CD4-positive, CD25-positive, alpha-beta regulatory T cell (primary cell): ENCODE results near the gene GABRR3. TPM values are rescaled to one million over a fixed set of nuclear protein-coding genes. Genes with fewer than 3 reads are reported as not detected.

Experiments
- ATAC-seq, 2 donors: fragments of 150-1000 bp; cut with Tn5 transposase; one replicate each; pipeline ENCODE4 v1.10.0; 2021; ENCODE audit warnings: low read depth in 2 of 2, moderate number of reproducible peaks in 2 of 2, moderate library complexity in 1 of 2
- DNase-seq, 3 donors: peaks; one replicate each; pipeline versions ENCODE4 v3.0.0 to v3.0.0-alpha.2; 2012 to 2022; ENCODE audit warnings: mixed read lengths in 1 of 3
- H3K27ac ChIP-seq: one replicate; pipeline ENCODE4 v1.7.0; 2013; ENCODE audit warnings: mild to moderate bottlenecking, low read length; ENCODE audit not compliant: insufficient read depth, poor library complexity, severe bottlenecking
- H3K27me3 ChIP-seq: one replicate; pipeline ENCODE4 v1.7.0; 2013; ENCODE audit warnings: low read length; ENCODE audit not compliant: control insufficient read depth, insufficient read depth
- H3K36me3 ChIP-seq: one replicate; pipeline ENCODE4 v1.7.0; 2013; ENCODE audit warnings: mild to moderate bottlenecking, low read length, moderate library complexity; ENCODE audit not compliant: control insufficient read depth, insufficient read depth
- H3K4me1 ChIP-seq: 2 replicates; pipeline ENCODE4 v1.7.0; 2013; ENCODE audit warnings: mild to moderate bottlenecking, low read length; ENCODE audit not compliant: insufficient read depth, control insufficient read depth, poor library complexity, severe bottlenecking
- H3K4me3 ChIP-seq: one replicate; pipeline ENCODE4 v1.7.0; 2013; ENCODE audit warnings: low read depth, mild to moderate bottlenecking, low read length, moderate library complexity
- H3K9me3 ChIP-seq, 2 experiments: 1 replicate in 1 of 2; 2 replicates in 1 of 2; pipeline ENCODE4 v1.7.0; 2013; ENCODE audit warnings: low read length in 2 of 2, mild to moderate bottlenecking in 1 of 2, moderate library complexity in 1 of 2; ENCODE audit not compliant: control insufficient read depth in 2 of 2
- H3K27ac Mint-ChIP-seq, 3 donors: one replicate each; pipeline ENCODE4 v1.8.0; 2020 to 2022; ENCODE audit warnings: mild to moderate bottlenecking in 3 of 3, mixed read lengths in 3 of 3, moderate library complexity in 2 of 3
- H3K27me3 Mint-ChIP-seq: one replicate; pipeline ENCODE4 v1.8.0; 2022; ENCODE audit warnings: mild to moderate bottlenecking, mixed read lengths
- H3K36me3 Mint-ChIP-seq: one replicate; pipeline ENCODE4 v1.8.0; 2020; ENCODE audit warnings: mixed read lengths
- H3K4me1 Mint-ChIP-seq, 4 donors: one replicate each; pipeline ENCODE4 v1.8.0; 2020 to 2022; ENCODE audit warnings: mixed read lengths in 4 of 4, mild to moderate bottlenecking in 1 of 4
- H3K4me3 Mint-ChIP-seq, 4 donors: one replicate each; pipeline ENCODE4 v1.8.0; 2020 to 2022; ENCODE audit warnings: mild to moderate bottlenecking in 4 of 4, mixed read lengths in 4 of 4, moderate library complexity in 3 of 4
- H3K9me3 Mint-ChIP-seq, 7 donors: one replicate each; pipeline ENCODE4 v1.8.0; 2020 to 2022; ENCODE audit warnings: mixed read lengths in 7 of 7, mild to moderate bottlenecking in 3 of 7, moderate library complexity in 2 of 7
- polyA plus RNA-seq, 4 donors: library from polyadenylated mRNA; unstranded; fragments of 300-500 nt; fragmentation: Illumina TruSeq; gene quantifications; one replicate each; pipeline ENCODE4 v1.2.3, GENCODE V29; 2021
- total RNA-seq: library from RNA; stranded (reverse); gene quantifications from one replicate; pipeline ENCODE4 v1.2.3, GENCODE V29; 2022

The GABRR3 gene
- total and polyA plus RNA-seq, 5 donors from 2014 or later, result not detected

GRCh38 chr3:97950360-97950759, 84.8 kb downstream of the GABRR3 start:
- H3K27me3 Mint-ChIP-seq, result no peaks in the 10 kb centered on the region
- H3K4me3 ChIP-seq, result no peak overlapping the region
- no peaks in the 10 kb centered on the region for H3K4me1 ChIP-seq
- H3K36me3 Mint-ChIP-seq, result peaks cover 70% of the 10 kb centered on the region
- H3K27me3 ChIP-seq, result no peaks in the 10 kb centered on the region
- H3K9me3 Mint-ChIP-seq, result no peaks in the 10 kb centered on the region
- no peak overlapping the region for H3K4me3 Mint-ChIP-seq
- ATAC-seq (no peak), DNase-seq (no peak)
- no peaks in the 10 kb centered on the region for H3K9me3 ChIP-seq
- peaks cover 91% of the 10 kb centered on the region for H3K36me3 ChIP-seq
- peak overlapping the region in 1 of 3 donors; percentile 37 for H3K27ac Mint-ChIP-seq
- no peak overlapping the region for H3K27ac ChIP-seq
- H3K4me1 Mint-ChIP-seq, result peaks cover 0 to 2% (median under 1%) of the 10 kb centered on the region in 4 donors

DNA sequence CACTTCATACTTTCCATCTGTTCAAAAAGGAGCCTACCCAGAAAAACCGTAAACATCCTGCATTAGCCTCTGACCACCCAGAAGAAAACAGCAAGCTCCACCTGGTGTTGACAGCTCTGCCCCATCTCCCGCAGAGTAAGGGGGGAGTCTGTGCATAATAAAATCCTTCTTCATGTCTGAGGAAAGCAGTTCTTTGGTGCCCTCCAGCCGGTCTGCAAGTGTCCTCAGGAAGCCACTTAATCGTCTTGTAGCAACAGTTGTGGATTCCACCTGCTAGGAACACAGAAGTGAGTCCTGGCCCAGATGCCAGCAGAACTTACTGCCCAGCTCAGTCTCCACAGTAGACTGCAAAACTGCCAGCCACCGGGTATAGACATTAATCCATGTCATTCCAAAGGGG, 85.4 kb downstream of the GABRR3 start:
- no peak overlapping the region for H3K4me3 ChIP-seq
- no peaks in the 10 kb centered on the region for H3K9me3 ChIP-seq
- peaks cover 92% of the 10 kb centered on the region for H3K36me3 ChIP-seq
- ATAC-seq (no peak), DNase-seq (no peak)
- no peaks in the 10 kb centered on the region for H3K27me3 Mint-ChIP-seq
- no peak overlapping the region for H3K27ac ChIP-seq
- H3K4me1 ChIP-seq, result no peaks in the 10 kb centered on the region
- peaks cover 0 to 2% (median 0%) of the 10 kb centered on the region in 4 donors for H3K4me1 Mint-ChIP-seq
- H3K9me3 Mint-ChIP-seq, result no peaks in the 10 kb centered on the region
- no peak overlapping the region for H3K4me3 Mint-ChIP-seq
- H3K36me3 Mint-ChIP-seq, result peaks cover 70% of the 10 kb centered on the region
- H3K27me3 ChIP-seq, result no peaks in the 10 kb centered on the region
- peak overlapping the region in 1 of 3 donors; percentile 37 for H3K27ac Mint-ChIP-seq

DNA sequence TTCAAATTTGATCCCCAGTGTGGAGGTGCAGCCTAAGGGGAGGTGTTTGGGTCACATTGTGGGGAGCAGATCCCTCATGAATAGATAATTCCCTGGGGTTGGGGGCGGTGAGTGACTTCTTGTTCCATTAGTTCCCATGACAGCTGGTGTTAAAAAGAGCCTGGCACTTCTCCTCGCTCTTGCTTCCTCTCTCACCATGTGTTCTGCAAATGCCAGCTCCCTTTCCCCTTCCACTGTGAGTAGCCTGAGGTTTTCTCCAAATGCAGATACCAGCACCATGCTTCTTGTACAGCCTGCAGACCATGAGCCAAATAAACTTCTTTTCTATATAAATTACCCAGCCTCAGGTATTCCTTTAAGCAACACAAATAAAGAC, 86.0 kb downstream of the GABRR3 start:
- H3K4me3 ChIP-seq, result no peak overlapping the region
- Mint-ChIP-seq H3K27me3 (no peaks in the 10 kb centered on the region), H3K4me3 (no peak overlapping the region), H3K36me3 (peaks cover 67% of the 10 kb centered on the region), H3K4me1 (peaks cover 0 to 2% (median 0%) of the 10 kb centered on the region in 4 donors), H3K9me3 (no peaks in the 10 kb centered on the region), H3K27ac (peak overlapping the region in 2 of 3 donors; percentile 37 to 90)
- no peak for DNase-seq
- ATAC-seq, result no peak
- no peaks in the 10 kb centered on the region for H3K9me3 ChIP-seq
- H3K4me1 ChIP-seq, result no peaks in the 10 kb centered on the region
- H3K36me3 ChIP-seq, result peaks cover 89% of the 10 kb centered on the region
- H3K27me3 ChIP-seq, result no peaks in the 10 kb centered on the region
- no peak overlapping the region for H3K27ac ChIP-seq

- Histone ChIP-seq H3K4me1 (no peaks in the 10 kb centered on the region), H3K27ac (no peak overlapping the region), H3K9me3 (no peaks in the 10 kb centered on the region), H3K36me3 (peaks cover 85% of the 10 kb centered on the region), H3K27me3 (no peaks in the 10 kb centered on the region), H3K4me3 (no peak overlapping the region)
- H3K27me3 Mint-ChIP-seq, result no peaks in the 10 kb centered on the region
- no peak for DNase-seq
- no peak for ATAC-seq
- H3K27ac Mint-ChIP-seq, result peak overlapping the region in 2 of 3 donors; percentile 4 to 37
- H3K4me3 Mint-ChIP-seq, result no peak overlapping the region
- H3K4me1 Mint-ChIP-seq, result peaks cover 0 to 2% (median 0%) of the 10 kb centered on the region in 4 donors
- H3K36me3 Mint-ChIP-seq, result peaks cover 68% of the 10 kb centered on the region
- no peaks in the 10 kb centered on the region for H3K9me3 Mint-ChIP-seq
Measured at GRCh38 chr3:97948351-97949109, 86.6 kb downstream of the GABRR3 start.

DNA sequence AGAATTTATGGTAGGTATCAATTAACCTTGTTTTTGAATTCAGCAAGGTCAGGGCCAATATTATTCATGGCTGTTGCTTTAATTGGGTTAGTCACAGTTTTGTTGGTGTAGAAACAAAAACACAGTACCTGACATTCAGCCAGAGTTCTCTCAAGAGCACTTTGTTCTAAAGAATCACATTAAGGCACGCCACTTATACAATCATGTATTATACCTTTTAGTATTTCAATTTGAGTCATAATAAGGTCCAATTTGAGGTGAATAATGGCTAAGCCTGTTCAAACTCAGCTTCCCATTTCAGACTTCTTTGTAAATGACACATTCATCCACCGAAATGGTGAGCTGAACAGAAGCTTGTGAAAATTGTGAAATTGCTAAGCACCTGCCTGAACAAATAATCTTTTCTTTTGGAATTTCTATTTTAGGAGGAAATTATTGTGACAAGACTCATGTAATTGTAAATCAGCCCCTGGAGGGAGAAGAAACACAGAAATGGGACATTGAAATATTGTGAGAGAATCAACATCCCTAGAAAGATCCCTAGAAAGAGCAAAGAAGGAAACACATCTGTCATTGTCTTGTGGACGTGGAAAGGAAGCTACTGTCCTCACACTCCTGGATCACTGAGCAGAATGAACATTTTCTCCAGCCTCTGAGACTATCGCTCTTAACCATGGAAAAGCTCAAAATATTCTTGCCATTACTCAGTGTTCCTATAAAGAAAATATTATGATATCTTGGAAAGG, 92.1 kb downstream of the GABRR3 start:
- Mint-ChIP-seq H3K27me3 (no peaks in the 10 kb centered on the region), H3K4me1 (peaks cover 0 to 6% (median under 1%) of the 10 kb centered on the region in 4 donors), H3K36me3 (peaks cover 23% of the 10 kb centered on the region), H3K9me3 (no peaks in the 10 kb centered on the region), H3K4me3 (no peak overlapping the region), H3K27ac (peak overlapping the region in 2 of 3 donors; percentile 39 to 58)
- H3K4me3 ChIP-seq, result no peak overlapping the region
- ATAC-seq (no peak), DNase-seq (peak in 1 of 3 donors; percentile 23)
- no peaks in the 10 kb centered on the region for H3K4me1 ChIP-seq
- no peaks in the 10 kb centered on the region for H3K27me3 ChIP-seq
- peaks cover 34% of the 10 kb centered on the region for H3K36me3 ChIP-seq
- H3K9me3 ChIP-seq, result no peaks in the 10 kb centered on the region
- no peak overlapping the region for H3K27ac ChIP-seq

GRCh38 chr3:97940034-97940433, 95.1 kb downstream of the GABRR3 start:
- peaks cover 0 to 7% (median 3%) of the 10 kb centered on the region in 4 donors for H3K4me1 Mint-ChIP-seq

GRCh38 chr3:97939401-97939800, 95.7 kb downstream of the GABRR3 start:
- no peaks in the 10 kb centered on the region for H3K4me1 ChIP-seq
- H3K36me3 ChIP-seq, result peaks cover under 1% of the 10 kb centered on the region
- no peaks in the 10 kb centered on the region for H3K27me3 ChIP-seq
- peaks cover 0 to 7% (median 3%) of the 10 kb centered on the region in 4 donors for H3K4me1 Mint-ChIP-seq
- H3K4me3 Mint-ChIP-seq, result no peak overlapping the region
- H3K9me3 Mint-ChIP-seq, result no peaks in the 10 kb centered on the region
- H3K27ac Mint-ChIP-seq, result no peak overlapping the region
- H3K9me3 ChIP-seq, result no peaks in the 10 kb centered on the region
- H3K4me3 ChIP-seq, result no peak overlapping the region
- no peak overlapping the region for H3K27ac ChIP-seq
- H3K36me3 Mint-ChIP-seq, result peaks cover 17% of the 10 kb centered on the region
- no peak for ATAC-seq
- no peak for DNase-seq
- no peaks in the 10 kb centered on the region for H3K27me3 Mint-ChIP-seq

More at GRCh38 chr3:97940034-97940433, 95.1 kb downstream of the GABRR3 start:
- ATAC-seq (peak in 1 of 2 donors; percentile 49), DNase-seq (peak in 2 of 3 donors; percentile 8 to 19)
- Mint-ChIP-seq H3K4me3 (no peak overlapping the region), H3K9me3 (no peaks in the 10 kb centered on the region), H3K36me3 (peaks cover 17% of the 10 kb centered on the region), H3K27ac (peak overlapping the region in 1 of 3 donors; percentile 36), H3K27me3 (no peaks in the 10 kb centered on the region)
- Histone ChIP-seq H3K9me3 (no peaks in the 10 kb centered on the region), H3K4me1 (no peaks in the 10 kb centered on the region), H3K4me3 (no peak overlapping the region), H3K36me3 (peaks cover 7% of the 10 kb centered on the region), H3K27me3 (no peaks in the 10 kb centered on the region), H3K27ac (no peak overlapping the region)
